ENCODE results near the gene CNTN1. TPM values are rescaled to one million over a fixed set of nuclear protein-coding genes. Genes with fewer than 3 reads are reported as not detected.

CNTN1 gene
- total RNA-seq, 2 donors from 2014 or later, result 0.77 to 4.4 TPM

DNA sequence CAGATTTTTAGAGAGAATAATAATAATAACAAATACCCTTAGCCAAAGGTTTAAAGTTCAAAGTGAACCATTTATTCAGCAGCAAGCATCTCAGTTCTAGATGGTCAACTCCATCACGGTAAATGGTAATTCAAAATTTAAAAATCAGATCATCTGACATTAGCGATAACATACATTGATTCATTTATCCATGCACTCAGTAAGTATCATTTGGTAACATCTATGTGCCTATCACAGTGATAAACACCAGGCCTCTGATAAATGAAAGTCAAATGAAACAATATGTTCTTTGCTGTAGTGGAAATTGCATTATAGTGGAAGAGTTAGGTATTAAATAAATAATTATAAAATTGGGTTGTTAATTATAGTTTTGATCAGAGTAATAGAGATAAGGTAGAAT, 108.8 kb downstream of the CNTN1 start:
- Histone ChIP-seq H3K4me1 (no peaks in the 10 kb centered on the region), H3K9ac (ENCODE audit: low read depth in 2 of 2, low read length in 2 of 2) (no peak overlapping the region), H3K27ac (no peak overlapping the region), H3K4me3 (no peak overlapping the region), H3K27me3 (no peaks in the 10 kb centered on the region), H3K9me3 (no peaks in the 10 kb centered on the region), H3K36me3 (no peaks in the 10 kb centered on the region)
- TF ChIP-seq, protein P1, sequence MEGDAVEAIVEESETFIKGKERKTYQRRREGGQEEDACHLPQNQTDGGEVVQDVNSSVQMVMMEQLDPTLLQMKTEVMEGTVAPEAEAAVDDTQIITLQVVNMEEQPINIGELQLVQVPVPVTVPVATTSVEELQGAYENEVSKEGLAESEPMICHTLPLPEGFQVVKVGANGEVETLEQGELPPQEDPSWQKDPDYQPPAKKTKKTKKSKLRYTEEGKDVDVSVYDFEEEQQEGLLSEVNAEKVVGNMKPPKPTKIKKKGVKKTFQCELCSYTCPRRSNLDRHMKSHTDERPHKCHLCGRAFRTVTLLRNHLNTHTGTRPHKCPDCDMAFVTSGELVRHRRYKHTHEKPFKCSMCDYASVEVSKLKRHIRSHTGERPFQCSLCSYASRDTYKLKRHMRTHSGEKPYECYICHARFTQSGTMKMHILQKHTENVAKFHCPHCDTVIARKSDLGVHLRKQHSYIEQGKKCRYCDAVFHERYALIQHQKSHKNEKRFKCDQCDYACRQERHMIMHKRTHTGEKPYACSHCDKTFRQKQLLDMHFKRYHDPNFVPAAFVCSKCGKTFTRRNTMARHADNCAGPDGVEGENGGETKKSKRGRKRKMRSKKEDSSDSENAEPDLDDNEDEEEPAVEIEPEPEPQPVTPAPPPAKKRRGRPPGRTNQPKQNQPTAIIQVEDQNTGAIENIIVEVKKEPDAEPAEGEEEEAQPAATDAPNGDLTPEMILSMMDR (IDR thresholded peaks at IDR 0.05), result no peak
- intact Hi-C loops (cut with DNase I), result no loop called here
- no peak for DNase-seq

DNA sequence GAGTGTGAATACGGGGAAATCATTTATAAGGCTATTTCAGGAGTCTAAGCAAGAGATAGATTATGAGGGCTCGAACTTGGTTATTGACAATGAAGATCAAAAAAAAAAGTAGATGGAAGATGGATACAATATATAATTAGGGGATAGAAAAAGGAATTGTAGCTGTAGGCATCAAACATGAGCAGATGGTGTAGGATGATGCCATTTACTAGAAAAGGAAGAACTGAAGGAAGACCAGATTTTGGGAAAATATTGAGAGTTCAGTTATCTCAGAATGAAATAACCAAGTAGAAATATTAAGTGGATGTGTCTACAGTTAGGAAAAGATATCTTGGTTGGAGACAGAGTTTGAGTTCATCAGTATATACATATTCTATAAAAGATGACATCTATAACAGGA, 109.6 kb downstream of the CNTN1 start:
- intact Hi-C loops (cut with DNase I), result no loop called here
- TF ChIP-seq, protein P1 (IDR thresholded peaks at IDR 0.05), result no peak
- no peak for DNase-seq
- Histone ChIP-seq H3K27me3 (no peaks in the 10 kb centered on the region), H3K4me3 (no peak overlapping the region), H3K4me1 (no peaks in the 10 kb centered on the region), H3K27ac (no peak overlapping the region), H3K9me3 (no peaks in the 10 kb centered on the region), H3K9ac (ENCODE audit: low read depth in 2 of 2, low read length in 2 of 2) (no peak overlapping the region), H3K36me3 (no peaks in the 10 kb centered on the region)

DNA sequence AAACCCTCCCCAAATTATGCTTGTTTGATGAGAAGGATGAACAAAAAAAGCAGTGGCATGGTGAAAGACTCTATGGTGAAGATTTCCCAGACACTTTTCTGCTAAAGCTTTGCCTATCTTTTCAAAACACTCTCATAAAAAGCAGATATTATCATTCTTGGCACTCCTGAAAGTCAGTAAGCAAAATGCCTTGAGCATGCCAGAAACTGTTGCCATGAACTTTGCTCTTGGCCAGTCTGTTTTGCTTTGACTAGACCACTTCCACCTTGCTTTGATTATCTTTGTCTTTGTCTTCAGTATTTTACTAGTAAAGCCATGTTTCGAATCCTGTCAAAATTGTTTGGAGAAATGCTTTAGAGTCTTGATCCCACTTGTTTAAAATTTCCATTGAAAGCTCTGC, 110.4 kb downstream of the CNTN1 start:
- Histone ChIP-seq H3K36me3 (no peaks in the 10 kb centered on the region), H3K9ac (ENCODE audit: low read depth in 2 of 2, low read length in 2 of 2) (no peak overlapping the region), H3K27ac (no peak overlapping the region), H3K27me3 (no peaks in the 10 kb centered on the region), H3K9me3 (no peaks in the 10 kb centered on the region), H3K4me1 (no peaks in the 10 kb centered on the region), H3K4me3 (no peak overlapping the region)
- intact Hi-C loops (cut with DNase I), result no loop called here
- no peak for DNase-seq
- TF ChIP-seq, protein P1 (IDR thresholded peaks at IDR 0.05), result no peak

GRCh38 chr12:40819436-40820108, 127.3 kb downstream of the CNTN1 start:
- Histone ChIP-seq H3K27me3 (no peaks in the 10 kb centered on the region), H3K36me3 (no peaks in the 10 kb centered on the region), H3K9ac (ENCODE audit: low read depth in 2 of 2, low read length in 2 of 2) (no peak overlapping the region), H3K9me3 (no peaks in the 10 kb centered on the region), H3K27ac (no peak overlapping the region), H3K4me1 (no peaks in the 10 kb centered on the region), H3K4me3 (no peak overlapping the region)
- peak; percentile 17 for DNase-seq
- TF ChIP-seq, protein P1 (IDR thresholded peaks at IDR 0.05), result no peak
- intact Hi-C loops (cut with DNase I), result no loop called here

DNA sequence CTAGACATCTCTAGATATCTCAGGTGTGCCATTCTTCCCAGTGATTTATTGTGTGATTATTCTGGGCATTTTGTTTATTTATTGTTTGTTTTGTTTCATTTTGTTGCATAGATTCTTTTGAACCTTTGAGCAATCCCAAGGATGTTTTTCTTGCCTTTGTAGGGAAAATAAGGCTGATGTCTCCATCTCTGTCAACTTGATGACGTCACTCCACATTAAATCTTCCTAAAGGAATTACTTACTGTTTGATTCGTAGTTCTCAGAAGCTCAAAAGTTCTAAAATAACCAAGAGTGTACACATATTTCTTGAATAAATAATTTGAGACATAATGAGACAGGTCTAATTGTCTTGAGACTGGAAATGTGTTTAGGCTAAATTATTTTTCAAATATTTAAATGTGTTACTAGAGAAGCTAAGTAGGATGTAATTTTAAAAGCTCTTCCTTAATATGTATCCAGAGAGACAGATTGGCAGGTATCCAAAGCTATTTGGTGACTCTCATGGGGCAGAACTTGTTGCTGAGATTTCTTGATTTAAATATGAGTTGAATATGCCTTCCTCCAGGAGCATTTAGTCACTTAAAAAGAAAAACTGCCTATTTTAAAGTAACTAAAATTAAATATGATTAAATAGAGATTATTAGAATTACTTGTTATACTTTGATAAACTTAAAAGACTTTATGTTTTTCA, 128.7 kb downstream of the CNTN1 start:
- H3K27me3 ChIP-seq, result no peaks in the 10 kb centered on the region
- TF ChIP-seq, protein P1 (IDR thresholded peaks at IDR 0.05), result no peak

More for the DNA sequence above, 128.7 kb downstream of the CNTN1 start:
- Histone ChIP-seq H3K4me1 (no peaks in the 10 kb centered on the region), H3K27ac (no peak overlapping the region), H3K9me3 (no peaks in the 10 kb centered on the region), H3K36me3 (no peaks in the 10 kb centered on the region), H3K4me3 (no peak overlapping the region), H3K9ac (ENCODE audit: low read depth in 2 of 2, low read length in 2 of 2) (no peak overlapping the region)
- no peak for DNase-seq
- intact Hi-C loops (cut with DNase I), result no loop called here

Data from colonic mucosa (tissue), 4 donors.